Measurements from ENCODE around the gene TAS2R60. TPM values are rescaled to one million over a fixed set of nuclear protein-coding genes. Genes with fewer than 3 reads are reported as not detected.

The TAS2R60 gene
- total and polyA plus RNA-seq, 12 donors, result not detected

- Histone ChIP-seq H3K27ac (peak overlapping the region in 4 of 10 donors; percentile 8 to 48 (median 14)), H3K27me3 (no peaks in the 10 kb centered on the region), H3K36me3 (no peaks in the 10 kb centered on the region), H3K4me3 (no peak overlapping the region), H3K4me1 (peaks cover 0 to 6% (median 0%) of the 10 kb centered on the region in 9 donors), H3K9me3 (peaks cover 0 to 13% (median 0%) of the 10 kb centered on the region in 11 donors)
- TF ChIP-seq CTCF (IDR thresholded peaks at IDR 0.05), result no peak
- intact Hi-C loops (cut with DNase I), result no loop called here
- ATAC-seq (peak in 5 of 8 donors; percentile 12 to 59 (median 48)), DNase-seq (no peak)
- WGBS, 2 donors, result 74 to 77% methylated on average over 10 of the region's 10 CpGs
Measured at GRCh38 chr7:143479055-143479766, 36.0 kb downstream of the TAS2R60 start.

- TF ChIP-seq CTCF (IDR thresholded peaks at IDR 0.05), result no peak
- ATAC-seq (no peak), DNase-seq (no peak)
- Histone ChIP-seq H3K36me3 (no peaks in the 10 kb centered on the region), H3K9me3 (peaks cover 0 to 3% (median 0%) of the 10 kb centered on the region in 11 donors), H3K27me3 (no peaks in the 10 kb centered on the region), H3K4me3 (no peak overlapping the region), H3K27ac (no peak overlapping the region), H3K4me1 (peaks cover 0 to 10% (median 0%) of the 10 kb centered on the region in 9 donors)
- intact Hi-C loops (cut with DNase I), result no loop called here
Measured at GRCh38 chr7:143480501-143480900, 37.2 kb downstream of the TAS2R60 start.

- DNase-seq, result no peak
- Histone ChIP-seq H3K36me3 (no peaks in the 10 kb centered on the region), H3K27ac (peak overlapping the region in 3 of 10 donors; percentile 13 to 87 (median 13)), H3K27me3 (no peaks in the 10 kb centered on the region), H3K4me3 (no peak overlapping the region), H3K4me1 (peaks cover 0 to 34% (median 7%) of the 10 kb centered on the region in 9 donors), H3K9me3 (no peaks in the 10 kb centered on the region)
- no peak for TF ChIP-seq CTCF (IDR thresholded peaks at IDR 0.05)
- intact Hi-C loops (cut with DNase I), result no loop called here
- ATAC-seq, result peak in 1 of 8 donors; percentile 15
- WGBS, 2 donors, result 52 to 62% methylated on average over 3 of the region's 3 CpGs
Measured at GRCh38 chr7:143484119-143484518, 40.9 kb downstream of the TAS2R60 start.

- H3K27ac ChIP-seq, result peak overlapping the region in 2 of 10 donors; percentile 13 to 87
- ATAC-seq, result no peak
Measured at GRCh38 chr7:143485094-143485493, 41.8 kb downstream of the TAS2R60 start.

More at GRCh38 chr7:143485094-143485493, 41.8 kb downstream of the TAS2R60 start:
- Histone ChIP-seq H3K27me3 (no peaks in the 10 kb centered on the region), H3K36me3 (no peaks in the 10 kb centered on the region), H3K9me3 (no peaks in the 10 kb centered on the region), H3K4me3 (no peak overlapping the region), H3K4me1 (peaks cover 0 to 33% (median 7%) of the 10 kb centered on the region in 9 donors)
- intact Hi-C loops (cut with DNase I), result no loop called here
- no peak for TF ChIP-seq CTCF (IDR thresholded peaks at IDR 0.05)
- DNase-seq, result no peak

All from heart right ventricle (tissue), 16 donors.